ENCODE results near the gene LANCL2.

LANCL2 gene

DNA sequence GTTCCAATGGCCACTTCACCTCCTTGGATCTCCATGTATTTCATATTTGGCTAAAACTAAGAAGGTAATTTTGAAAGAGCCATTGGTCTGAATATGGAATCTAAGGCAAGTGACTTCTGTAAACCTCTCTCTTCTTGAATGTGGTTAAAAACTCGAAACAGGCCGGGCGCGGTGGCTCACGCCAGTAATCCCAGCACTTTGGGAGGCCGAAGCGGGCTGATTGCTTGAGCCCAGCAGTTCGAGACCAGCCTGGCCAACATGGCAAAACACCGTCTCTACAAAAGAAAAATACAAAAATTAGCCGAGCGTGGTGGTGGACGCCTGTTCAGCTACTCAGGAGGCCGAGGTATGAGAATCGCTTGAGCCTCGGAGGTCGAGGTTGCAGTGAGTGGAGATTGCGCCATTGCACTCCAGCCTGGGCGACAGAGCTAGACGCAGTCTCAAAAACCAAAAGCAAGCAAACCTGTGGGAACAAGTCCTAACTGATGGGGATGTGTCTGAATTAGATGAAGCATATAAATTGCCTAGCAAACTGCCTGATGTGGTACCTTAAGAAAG is 2.2 kb downstream of the LANCL2 start:
- no peaks in the 10 kb centered on the region for H3K27me3 ChIP-seq (ENCODE audit: low read length)
- H3K36me3 ChIP-seq (ENCODE audit: low read length) = no peaks in the 10 kb centered on the region
- peak overlapping the region; percentile 97 for H3K9ac ChIP-seq (ENCODE audit: low read length)
- no peaks in the 10 kb centered on the region for H3K9me2 ChIP-seq (replicated peaks; ENCODE audit: insufficient read depth, low read length)
- H3K79me2 ChIP-seq (ENCODE audit: insufficient read depth, low read length) = peaks cover 8% of the 10 kb centered on the region
- peak overlapping the region; percentile 81 for H3K4me2 ChIP-seq (ENCODE audit: low read depth, low read length, poor library complexity, severe bottlenecking)
- no peaks in the 10 kb centered on the region for H4K20me1 ChIP-seq (ENCODE audit: low read depth, low read length)
- H3K9me3 ChIP-seq (ENCODE audit: insufficient read depth, low read length) = no peaks in the 10 kb centered on the region
- H2AFZ ChIP-seq (ENCODE audit: low read depth, low read length, severe bottlenecking) = no peak overlapping the region
- no peak for TF ChIP-seq EZH2phosphoT487 (conservative IDR thresholded peaks at IDR 0.05; ENCODE audit: low read length)
- TF ChIP-seq, protein P1, sequence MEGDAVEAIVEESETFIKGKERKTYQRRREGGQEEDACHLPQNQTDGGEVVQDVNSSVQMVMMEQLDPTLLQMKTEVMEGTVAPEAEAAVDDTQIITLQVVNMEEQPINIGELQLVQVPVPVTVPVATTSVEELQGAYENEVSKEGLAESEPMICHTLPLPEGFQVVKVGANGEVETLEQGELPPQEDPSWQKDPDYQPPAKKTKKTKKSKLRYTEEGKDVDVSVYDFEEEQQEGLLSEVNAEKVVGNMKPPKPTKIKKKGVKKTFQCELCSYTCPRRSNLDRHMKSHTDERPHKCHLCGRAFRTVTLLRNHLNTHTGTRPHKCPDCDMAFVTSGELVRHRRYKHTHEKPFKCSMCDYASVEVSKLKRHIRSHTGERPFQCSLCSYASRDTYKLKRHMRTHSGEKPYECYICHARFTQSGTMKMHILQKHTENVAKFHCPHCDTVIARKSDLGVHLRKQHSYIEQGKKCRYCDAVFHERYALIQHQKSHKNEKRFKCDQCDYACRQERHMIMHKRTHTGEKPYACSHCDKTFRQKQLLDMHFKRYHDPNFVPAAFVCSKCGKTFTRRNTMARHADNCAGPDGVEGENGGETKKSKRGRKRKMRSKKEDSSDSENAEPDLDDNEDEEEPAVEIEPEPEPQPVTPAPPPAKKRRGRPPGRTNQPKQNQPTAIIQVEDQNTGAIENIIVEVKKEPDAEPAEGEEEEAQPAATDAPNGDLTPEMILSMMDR (IDR thresholded peaks at IDR 0.05; ENCODE audit: insufficient read depth, low read length, poor library complexity, severe bottlenecking) = no peak
- H3K27ac ChIP-seq (ENCODE audit: low read depth, low read length) = no peak overlapping the region
- H3K4me3 ChIP-seq (ENCODE audit: insufficient read depth, low read length, poor library complexity, severe bottlenecking) = peak overlapping the region; percentile 99
- no peaks in the 10 kb centered on the region for H3F3A ChIP-seq (ENCODE audit: insufficient read depth)

DNA sequence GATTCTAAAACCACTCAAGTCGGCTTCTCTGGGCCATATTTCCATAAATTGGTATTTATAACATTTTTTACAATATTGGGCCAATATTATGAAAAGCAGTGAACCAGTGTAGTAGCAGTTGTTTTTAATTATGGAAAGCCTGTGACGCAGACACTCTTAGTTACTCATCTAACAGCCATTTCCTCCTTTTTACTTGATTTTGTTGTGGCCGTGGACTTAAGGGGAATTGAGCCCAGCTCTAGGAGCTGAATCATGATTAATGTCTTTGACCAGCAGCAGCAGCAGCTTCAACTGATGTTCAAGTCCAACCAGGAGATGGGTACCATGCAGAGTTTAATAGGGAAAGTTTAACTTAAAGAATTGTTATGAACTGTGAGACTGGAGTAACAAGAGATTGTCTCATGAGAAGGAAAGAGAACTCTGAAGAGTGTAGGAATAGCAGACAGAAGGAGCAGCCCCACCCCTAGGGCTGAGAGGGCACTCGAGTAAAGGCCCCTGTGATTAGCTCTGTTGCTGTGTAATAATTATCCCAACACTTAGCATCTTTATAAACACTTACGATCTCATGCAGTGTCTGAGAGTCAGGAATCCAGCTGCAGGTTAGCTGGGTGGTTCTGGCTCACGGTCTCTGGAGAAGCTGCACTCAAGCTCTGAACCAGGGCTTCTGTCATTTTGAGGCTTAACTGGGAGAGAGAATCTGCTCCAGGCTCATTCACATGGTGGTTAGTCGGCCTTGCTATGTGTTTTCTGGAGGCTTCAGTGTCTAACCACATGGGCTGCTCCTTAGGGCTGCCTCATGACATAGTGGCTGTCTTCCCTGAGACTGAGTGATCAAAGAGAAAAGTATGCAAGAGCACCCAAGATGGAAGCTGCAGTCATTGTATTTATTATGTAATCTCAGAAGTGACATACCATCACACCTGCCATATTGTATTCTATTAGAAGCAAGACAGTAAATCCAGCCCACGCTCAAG is 4.6 kb downstream of the LANCL2 start:
- peaks cover 17% of the 10 kb centered on the region for H3K79me2 ChIP-seq (ENCODE audit: insufficient read depth, low read length)
- no peak overlapping the region for H3K9ac ChIP-seq (ENCODE audit: low read length)
- no peak overlapping the region for H3K27ac ChIP-seq (ENCODE audit: low read depth, low read length)
- H3K4me3 ChIP-seq (ENCODE audit: insufficient read depth, low read length, poor library complexity, severe bottlenecking) = no peak overlapping the region
- no peaks in the 10 kb centered on the region for H4K20me1 ChIP-seq (ENCODE audit: low read depth, low read length)
- H3K27me3 ChIP-seq (ENCODE audit: low read length) = no peaks in the 10 kb centered on the region
- H3F3A ChIP-seq (ENCODE audit: insufficient read depth) = no peaks in the 10 kb centered on the region
- no peaks in the 10 kb centered on the region for H3K36me3 ChIP-seq (ENCODE audit: low read length)
- no peaks in the 10 kb centered on the region for H3K9me3 ChIP-seq (ENCODE audit: insufficient read depth, low read length)
- no peaks in the 10 kb centered on the region for H3K9me2 ChIP-seq (replicated peaks; ENCODE audit: insufficient read depth, low read length)
- H2AFZ ChIP-seq (ENCODE audit: low read depth, low read length, severe bottlenecking) = no peak overlapping the region
- no peak overlapping the region for H3K4me2 ChIP-seq (ENCODE audit: low read depth, low read length, poor library complexity, severe bottlenecking)
- TF ChIP-seq, protein P1 (IDR thresholded peaks at IDR 0.05; ENCODE audit: insufficient read depth, low read length, poor library complexity, severe bottlenecking) = no peak
- no peak for TF ChIP-seq EZH2phosphoT487 (conservative IDR thresholded peaks at IDR 0.05; ENCODE audit: low read length)

DNA sequence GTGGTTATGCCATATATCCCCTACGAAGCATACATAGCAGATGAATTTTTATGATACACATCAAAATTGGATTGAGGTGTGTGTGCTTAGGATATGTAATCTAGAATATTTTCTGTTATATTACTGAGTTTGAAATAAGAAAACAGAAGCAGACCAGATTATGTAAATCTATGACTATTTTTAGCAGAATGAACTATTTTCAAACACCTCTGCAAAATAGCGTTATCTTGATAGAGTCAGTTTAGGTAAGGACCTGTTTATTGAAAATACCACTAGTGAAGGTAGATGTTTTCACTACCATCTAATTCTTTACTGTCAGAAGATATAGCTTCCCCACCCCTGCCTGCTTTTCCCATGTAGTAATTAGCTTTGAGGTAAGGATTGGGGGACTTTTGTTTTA is 9.1 kb downstream of the LANCL2 start:
- Histone ChIP-seq H3K9ac (ENCODE audit: low read length) (no peak overlapping the region; the same call in 1 of the 2 replicates), H3K79me2 (ENCODE audit: insufficient read depth, low read length) (peaks cover 20% of the 10 kb centered on the region), H3K36me3 (ENCODE audit: low read length) (no peaks in the 10 kb centered on the region), H3K9me2 (replicated peaks; ENCODE audit: insufficient read depth, low read length) (no peaks in the 10 kb centered on the region), H3K9me3 (ENCODE audit: insufficient read depth, low read length) (no peaks in the 10 kb centered on the region), H3K4me3 (ENCODE audit: insufficient read depth, low read length, poor library complexity, severe bottlenecking) (no peak overlapping the region), H3K27me3 (ENCODE audit: low read length) (no peaks in the 10 kb centered on the region), H2AFZ (ENCODE audit: low read depth, low read length, severe bottlenecking) (no peak overlapping the region), H3K4me2 (ENCODE audit: low read depth, low read length, poor library complexity, severe bottlenecking) (peak overlapping the region; percentile 42), H3K27ac (ENCODE audit: low read depth, low read length) (peak overlapping the region; percentile 16; the same call in 1 of the 2 replicates), H4K20me1 (ENCODE audit: low read depth, low read length) (no peaks in the 10 kb centered on the region), H3F3A (ENCODE audit: insufficient read depth) (no peaks in the 10 kb centered on the region)
- no peak for TF ChIP-seq EZH2phosphoT487 (conservative IDR thresholded peaks at IDR 0.05; ENCODE audit: low read length)
- TF ChIP-seq, protein P1 (IDR thresholded peaks at IDR 0.05; ENCODE audit: insufficient read depth, low read length, poor library complexity, severe bottlenecking) = no peak

All from SU-DHL-6 (cell line).